ENCODE results near the gene PALM. TPM values are rescaled to one million over a fixed set of nuclear protein-coding genes. Genes with fewer than 3 reads are reported as not detected.

Gene PALM
- polyA plus RNA-seq, 3 donors, result 8.0 to 153 (median 135) TPM

- no peak overlapping the region for H3K27ac ChIP-seq (ENCODE audit: low read depth, low read length)
- 16 to 54% (median 20%) methylated on average over 33 of the region's 33 CpGs for WGBS, 3 donors
Measured at GRCh38 chr19:788983-789700, 80.4 kb downstream of the PALM start.

- H3K27ac ChIP-seq (ENCODE audit: low read depth, low read length), result no peak overlapping the region
- WGBS, 3 donors, result 59 to 84% (median 62%) methylated on average over 9 of the region's 9 CpGs
Measured at GRCh38 chr19:789701-790060, 80.9 kb downstream of the PALM start.

GRCh38 chr19:791007-791566 is 82.4 kb downstream of the PALM start:
- WGBS, 3 donors, result 67 to 84% (median 75%) methylated on average over 26 of the region's 26 CpGs
- no peak overlapping the region for H3K27ac ChIP-seq (ENCODE audit: low read depth, low read length)

GRCh38 chr19:791567-792305 is 83.0 kb downstream of the PALM start:
- WGBS, 3 donors, result 50 to 64% (median 52%) methylated on average over 6 to 8 of the region's 8 CpGs
- no peak overlapping the region for H3K27ac ChIP-seq (ENCODE audit: low read depth, low read length)

GRCh38 chr19:792306-792885 is 83.7 kb downstream of the PALM start:
- no peak overlapping the region for H3K27ac ChIP-seq (ENCODE audit: low read depth, low read length)
- WGBS, 3 donors, result 67 to 72% (median 69%) methylated on average over 16 of the region's 16 CpGs

- no peak overlapping the region for H3K27ac ChIP-seq (ENCODE audit: low read depth, low read length)
- WGBS, 3 donors, result 93 to 96% (median 95%) methylated on average over 12 of the region's 12 CpGs
Measured at GRCh38 chr19:793806-794205, 85.1 kb downstream of the PALM start.

GRCh38 chr19:795073-795611 is 86.4 kb downstream of the PALM start:
- H3K27ac ChIP-seq (ENCODE audit: low read depth, low read length), result no peak overlapping the region
- WGBS, 3 donors, result 74 to 82% (median 77%) methylated on average over 28 of the region's 28 CpGs

- 75 to 82% (median 78%) methylated on average over 36 to 39 of the region's 39 CpGs for WGBS, 3 donors
- no peak overlapping the region for H3K27ac ChIP-seq (ENCODE audit: low read depth, low read length)
Measured at GRCh38 chr19:795691-796581, 87.2 kb downstream of the PALM start.

- peak within 1 kb of the TSS; percentile 90 for H3K27ac ChIP-seq (ENCODE audit: low read depth, low read length)
- WGBS, 3 donors, result 0 to 1% (median 1%) methylated on average over 73 to 83 of the region's 83 CpGs
Measured at GRCh38 chr19:796692-797527, 88.2 kb downstream of the PALM start, which contains the start of gene PTBP1. PTBP1 (plus strand) TSS chr19:797452; CDS start chr19:797498, 46 bp downstream.

Other genes with a start within 250 kb of the PALM start
- gene SHC2, start 247.9 kb upstream of the PALM start, polyA plus RNA-seq, result 100 to 1,000 TPM in 1 of 3 donors, 10 to 100 TPM in 2; 15.4 to 162 (median 39.4) TPM
- 1 to 10 TPM in 1 of 3 donors, under 1 TPM in 1, not detected in 1; 0.36 to 2.0 TPM for gene MADCAM1, start 212.4 kb upstream of the PALM start, polyA plus RNA-seq
- 10 to 100 TPM; 11.5 to 26.8 (median 18.6) TPM for gene TPGS1, start 201.4 kb upstream of the PALM start, polyA plus RNA-seq
- gene CDC34, start 177.2 kb upstream of the PALM start, polyA plus RNA-seq, result 10 to 100 TPM; 56.3 to 67.9 (median 64.8) TPM
- gene GZMM, start 164.9 kb upstream of the PALM start, polyA plus RNA-seq, result 1 to 10 TPM in 1 of 3 donors, under 1 TPM in 2; 0.63 to 2.5 (median 0.79) TPM
- gene BSG, start 136.3 kb upstream of the PALM start, polyA plus RNA-seq, result 100 to 1,000 TPM; 219 to 604 (median 353) TPM
- under 1 TPM; 0.09 to 0.29 (median 0.22) TPM for gene HCN2, start 119.1 kb upstream of the PALM start, polyA plus RNA-seq
- gene POLRMT, start 75.4 kb upstream of the PALM start, polyA plus RNA-seq, result 10 to 100 TPM; 31.0 to 58.5 (median 35.9) TPM
- gene FGF22, start 69.1 kb upstream of the PALM start, polyA plus RNA-seq, result under 1 TPM; 0.22 to 0.68 (median 0.35) TPM
- gene RNF126, start 45.7 kb upstream of the PALM start, polyA plus RNA-seq, result 10 to 100 TPM; 19.1 to 50.0 (median 24.8) TPM
- gene FSTL3, start 32.5 kb upstream of the PALM start, polyA plus RNA-seq, result 100 to 1,000 TPM in 1 of 3 donors, 10 to 100 TPM in 2; 24.5 to 153 (median 48.5) TPM
- under 1 TPM in 2 of 3 donors, not detected in 1; 0.09 to 0.34 TPM for gene PRSS57, start 13.5 kb upstream of the PALM start, polyA plus RNA-seq
- 1 to 10 TPM in 2 of 3 donors, under 1 TPM in 1; 0.45 to 1.6 (median 1.0) TPM for gene MISP, start 42.2 kb downstream of the PALM start, polyA plus RNA-seq
- 100 to 1,000 TPM in 2 of 3 donors, 10 to 100 TPM in 1; 51.6 to 125 (median 119) TPM for gene PTBP1, start 88.5 kb downstream of the PALM start, polyA plus RNA-seq
- under 1 TPM in 1 of 3 donors, not detected in 2; 0.02 TPM for gene PLPPR3, start 113.0 kb downstream of the PALM start, polyA plus RNA-seq
- 1 to 10 TPM in 1 of 3 donors, under 1 TPM in 2; 0.03 to 3.3 (median 0.13) TPM for gene AZU1, start 118.9 kb downstream of the PALM start, polyA plus RNA-seq
- 1 to 10 TPM in 1 of 3 donors, under 1 TPM in 2; 0.07 to 2.8 (median 0.09) TPM for gene PRTN3, start 132.1 kb downstream of the PALM start, polyA plus RNA-seq
- gene ELANE, start 143.4 kb downstream of the PALM start, polyA plus RNA-seq, result 1 to 10 TPM in 2 of 3 donors, under 1 TPM in 1; 0.54 to 9.2 (median 2.4) TPM
- 1,000 to 10,000 TPM in 1 of 3 donors, 100 to 1,000 TPM in 2; 146 to 2,068 (median 706) TPM for gene CFD, start 150.7 kb downstream of the PALM start, polyA plus RNA-seq
- gene MED16, start 184.3 kb downstream of the PALM start, polyA plus RNA-seq, result 10 to 100 TPM; 38.8 to 41.4 (median 39.0) TPM
- gene RNU6-9, start 184.5 kb downstream of the PALM start, polyA plus RNA-seq, result not detected
- gene R3HDM4, start 204.3 kb downstream of the PALM start, polyA plus RNA-seq, result 10 to 100 TPM; 44.6 to 59.1 (median 57.9) TPM
- under 1 TPM in 1 of 3 donors, not detected in 2; 0.37 TPM for gene KISS1R, start 208.4 kb downstream of the PALM start, polyA plus RNA-seq
- 1 to 10 TPM; 3.6 to 8.2 (median 8.0) TPM for gene ARID3A, start 217.1 kb downstream of the PALM start, polyA plus RNA-seq

Data from adipose tissue (tissue), 3 donors.